ENCODE results near the gene SCAMP5. TPM values are rescaled to one million over a fixed set of nuclear protein-coding genes. Genes with fewer than 3 reads are reported as not detected.

SCAMP5 gene
- total RNA-seq, 2 donors from 2014 or later: 21.1 to 30.4 TPM

GRCh38 chr15:75052972-75053747, 57.8 kb downstream of the SCAMP5 start:
- Histone ChIP-seq H3K27me3 (no peaks in the 10 kb centered on the region), H3K4me3 (no peak overlapping the region), H3K9me3 (no peaks in the 10 kb centered on the region), H3K4me1 (peaks cover 26% of the 10 kb centered on the region), H3K36me3 (replicated peaks in 1 of 2; ENCODE audit: insufficient read depth in 1 of 2, low read depth in 2 of 2) (no peaks in the 10 kb centered on the region), H3K27ac (no peak overlapping the region)
- TF ChIP-seq, protein P1, sequence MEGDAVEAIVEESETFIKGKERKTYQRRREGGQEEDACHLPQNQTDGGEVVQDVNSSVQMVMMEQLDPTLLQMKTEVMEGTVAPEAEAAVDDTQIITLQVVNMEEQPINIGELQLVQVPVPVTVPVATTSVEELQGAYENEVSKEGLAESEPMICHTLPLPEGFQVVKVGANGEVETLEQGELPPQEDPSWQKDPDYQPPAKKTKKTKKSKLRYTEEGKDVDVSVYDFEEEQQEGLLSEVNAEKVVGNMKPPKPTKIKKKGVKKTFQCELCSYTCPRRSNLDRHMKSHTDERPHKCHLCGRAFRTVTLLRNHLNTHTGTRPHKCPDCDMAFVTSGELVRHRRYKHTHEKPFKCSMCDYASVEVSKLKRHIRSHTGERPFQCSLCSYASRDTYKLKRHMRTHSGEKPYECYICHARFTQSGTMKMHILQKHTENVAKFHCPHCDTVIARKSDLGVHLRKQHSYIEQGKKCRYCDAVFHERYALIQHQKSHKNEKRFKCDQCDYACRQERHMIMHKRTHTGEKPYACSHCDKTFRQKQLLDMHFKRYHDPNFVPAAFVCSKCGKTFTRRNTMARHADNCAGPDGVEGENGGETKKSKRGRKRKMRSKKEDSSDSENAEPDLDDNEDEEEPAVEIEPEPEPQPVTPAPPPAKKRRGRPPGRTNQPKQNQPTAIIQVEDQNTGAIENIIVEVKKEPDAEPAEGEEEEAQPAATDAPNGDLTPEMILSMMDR (IDR thresholded peaks at IDR 0.05): no peak
- no peak for TF ChIP-seq POLR2A (IDR thresholded peaks at IDR 0.05)
- intact Hi-C loops (cut with DNase I): no loop called here
- 94 to 97% methylated on average over 5 of the region's 5 CpGs for WGBS, 2 donors
- DNase-seq (no peak), ATAC-seq (no peak)

- no peak for ATAC-seq
- WGBS, 2 donors: 92 to 93% methylated on average over 7 of the region's 7 CpGs
These were observed 58.4 kb downstream of the SCAMP5 start for GRCh38 chr15:75053748-75054125.

DNA sequence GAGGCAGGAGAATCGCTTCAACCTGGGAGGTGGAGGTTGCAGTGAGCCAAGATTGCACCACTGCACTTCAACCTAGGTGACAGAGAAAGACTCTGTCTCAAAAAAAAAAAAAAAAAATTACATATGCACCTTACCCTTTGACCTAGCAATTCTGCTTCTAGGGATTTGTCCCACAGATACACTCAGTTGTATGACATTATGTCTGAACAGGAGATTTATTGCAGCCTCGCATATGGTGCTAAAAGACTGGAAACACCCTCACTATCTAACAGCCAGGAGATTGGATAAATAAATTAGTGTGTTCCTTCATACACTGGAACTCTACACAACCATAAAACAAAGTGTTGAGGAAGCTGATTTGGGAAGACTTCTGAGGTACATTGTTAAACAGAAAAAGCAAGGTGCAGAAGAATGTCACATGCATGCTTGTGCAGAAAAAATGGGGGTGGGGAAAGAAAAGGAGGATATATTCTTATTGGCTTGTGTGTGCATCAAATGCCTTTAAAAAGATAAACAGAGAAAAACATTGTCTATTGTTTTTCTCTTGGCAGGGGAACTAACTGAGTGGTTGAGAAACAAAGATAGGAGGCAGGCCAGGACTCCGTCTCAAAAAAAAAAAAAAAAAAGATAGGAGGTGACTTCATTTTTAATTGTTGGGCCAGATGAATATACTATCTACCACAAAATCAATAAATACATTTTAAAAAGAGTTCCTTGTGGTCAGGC, 59.0 kb downstream of the SCAMP5 start:
- Histone ChIP-seq H3K27ac (peak overlapping the region in 2 of 4 donors; percentile 19 to 52), H3K36me3 (replicated peaks in 1 of 2; ENCODE audit: insufficient read depth in 1 of 2, low read depth in 2 of 2) (no peaks in the 10 kb centered on the region), H3K9me3 (no peaks in the 10 kb centered on the region), H3K4me1 (peaks cover 14% of the 10 kb centered on the region), H3K27me3 (no peaks in the 10 kb centered on the region), H3K4me3 (no peak overlapping the region)
- ATAC-seq (peak; percentile 48), DNase-seq (no peak)
- intact Hi-C loops (cut with DNase I): no loop called here
- 46 to 51% methylated on average over 3 of the region's 3 CpGs for WGBS, 2 donors
- TF ChIP-seq, protein P1 (IDR thresholded peaks at IDR 0.05): no peak
- no peak for TF ChIP-seq POLR2A (IDR thresholded peaks at IDR 0.05)

More at GRCh38 chr15:75053748-75054125, 58.4 kb downstream of the SCAMP5 start:
- no peaks in the 10 kb centered on the region for H3K9me3 ChIP-seq
- no peak overlapping the region for H3K4me3 ChIP-seq
- no peak for DNase-seq
- TF ChIP-seq, protein P1 (IDR thresholded peaks at IDR 0.05): no peak
- no peak for TF ChIP-seq POLR2A (IDR thresholded peaks at IDR 0.05)
- intact Hi-C loops (cut with DNase I): no loop called here
- no peaks in the 10 kb centered on the region for H3K27me3 ChIP-seq
- H3K27ac ChIP-seq: peak overlapping the region in 1 of 4 donors; percentile 19
- H3K36me3 ChIP-seq (replicated peaks in 1 of 2; ENCODE audit: insufficient read depth in 1 of 2, low read depth in 2 of 2): no peaks in the 10 kb centered on the region
- peaks cover 20% of the 10 kb centered on the region for H3K4me1 ChIP-seq

- H3K9me3 ChIP-seq: no peaks in the 10 kb centered on the region
- intact Hi-C loops (cut with DNase I): no loop called here
- H3K27me3 ChIP-seq: no peaks in the 10 kb centered on the region
- DNase-seq (no peak), ATAC-seq (no peak)
- TF ChIP-seq POLR2A (IDR thresholded peaks at IDR 0.05): no peak
- TF ChIP-seq, protein P1 (IDR thresholded peaks at IDR 0.05): no peak
- no peak overlapping the region for H3K4me3 ChIP-seq
- whole genome bisulfite sequencing, 2 donors: 94 to 99% methylated on average over 7 of the region's 7 CpGs
- no peak overlapping the region for H3K27ac ChIP-seq
- H3K4me1 ChIP-seq: peaks cover 4% of the 10 kb centered on the region
- H3K36me3 ChIP-seq (replicated peaks in 1 of 2; ENCODE audit: insufficient read depth in 1 of 2, low read depth in 2 of 2): no peaks in the 10 kb centered on the region
These were observed 60.7 kb downstream of the SCAMP5 start for GRCh38 chr15:75056036-75056435.

Measured in body of pancreas (tissue), 4 donors.